ENCODE measurements around the gene FILIP1L. TPM values are rescaled to one million over a fixed set of nuclear protein-coding genes. Genes with fewer than 3 reads are reported as not detected.

Gene FILIP1L
- total RNA-seq, 1 experiment from 2014 or later, result 4.3 TPM

- H3K4me1 ChIP-seq (ENCODE audit: insufficient read depth, low read length, poor library complexity, severe bottlenecking), result peaks cover 27% of the 10 kb centered on the region
- no peak for DNase-seq (ENCODE audit: low spot score)
- no peak overlapping the region for H3K27ac ChIP-seq (ENCODE audit: low read depth, low read length, poor library complexity, severe bottlenecking)
- no peaks in the 10 kb centered on the region for H3K27me3 ChIP-seq (replicated peaks; ENCODE audit: insufficient read depth, low read depth, low read length, poor library complexity)
- intact Hi-C loops (cut with micrococcal nuclease; ENCODE audit: unreplicated experiment), result no loop called here
- BruUV-seq (replicated peaks), result no TSS peak
- ChIA-PET POLR2A (ENCODE audit: low non-redundant PET) (no interaction called here), CTCF (no interaction called here)
- no peaks in the 10 kb centered on the region for H3K36me3 ChIP-seq (ENCODE audit: insufficient read depth, low read length, poor library complexity, severe bottlenecking)
- TF ChIP-seq CTCF (conservative IDR thresholded peaks at IDR 0.05; ENCODE audit: low read depth, low read length), result no peak
- TF ChIP-seq EZH2 (IDR thresholded peaks at IDR 0.05; ENCODE audit: borderline replicate concordance, low read depth, low read length, poor library complexity, severe bottlenecking), result no peak
- H3K9me3 ChIP-seq (ENCODE audit: low read depth, low read length, poor library complexity, severe bottlenecking), result no peaks in the 10 kb centered on the region
- H3K4me3 ChIP-seq (ENCODE audit: low read depth, low read length, poor library complexity, severe bottlenecking), result no peak overlapping the region
These were observed 25.4 kb downstream of the FILIP1L start for GRCh38 chr3:100088735-100089368.

DNA sequence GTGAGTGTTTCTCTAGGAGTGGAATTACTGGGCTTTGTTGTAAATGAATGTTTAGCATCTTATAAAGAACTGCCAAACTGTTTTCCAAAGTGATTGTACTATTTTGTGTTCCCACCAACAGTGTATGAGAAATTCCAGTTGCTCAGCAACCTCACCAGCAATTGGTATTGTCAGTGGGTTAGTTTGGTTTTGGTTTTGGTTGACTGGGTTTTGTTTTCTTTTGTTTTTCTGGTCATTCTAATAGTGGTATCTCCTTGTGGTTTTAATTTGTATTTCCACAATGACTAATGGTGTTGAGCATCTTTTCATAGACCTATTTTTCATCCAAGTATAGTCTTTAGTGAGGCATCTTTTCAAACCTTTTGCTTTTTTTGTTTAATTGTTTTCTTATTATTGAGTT lies 27.1 kb downstream of the FILIP1L start:
- TF ChIP-seq EZH2 (IDR thresholded peaks at IDR 0.05; ENCODE audit: borderline replicate concordance, low read depth, low read length, poor library complexity, severe bottlenecking) (no peak), CTCF (conservative IDR thresholded peaks at IDR 0.05; ENCODE audit: low read depth, low read length) (no peak)
- no peak for DNase-seq (ENCODE audit: low spot score)
- Histone ChIP-seq H3K36me3 (ENCODE audit: insufficient read depth, low read length, poor library complexity, severe bottlenecking) (no peaks in the 10 kb centered on the region), H3K27me3 (replicated peaks; ENCODE audit: insufficient read depth, low read depth, low read length, poor library complexity) (no peaks in the 10 kb centered on the region), H3K9me3 (ENCODE audit: low read depth, low read length, poor library complexity, severe bottlenecking) (no peaks in the 10 kb centered on the region), H3K4me3 (ENCODE audit: low read depth, low read length, poor library complexity, severe bottlenecking) (no peak overlapping the region), H3K4me1 (ENCODE audit: insufficient read depth, low read length, poor library complexity, severe bottlenecking) (peaks cover 24% of the 10 kb centered on the region), H3K27ac (ENCODE audit: low read depth, low read length, poor library complexity, severe bottlenecking) (no peak overlapping the region)
- BruUV-seq (replicated peaks), result no TSS peak
- ChIA-PET POLR2A (ENCODE audit: low non-redundant PET) (no interaction called here), CTCF (no interaction called here)
- intact Hi-C loops (cut with micrococcal nuclease; ENCODE audit: unreplicated experiment), result no loop called here

GRCh38 chr3:100086401-100086800 lies 27.9 kb downstream of the FILIP1L start:
- POLR2A ChIA-PET (ENCODE audit: low non-redundant PET), result no interaction called here

More at GRCh38 chr3:100086401-100086800, 27.9 kb downstream of the FILIP1L start:
- DNase-seq (ENCODE audit: low spot score), result no peak
- CTCF ChIA-PET, result no interaction called here
- Histone ChIP-seq H3K27me3 (replicated peaks; ENCODE audit: insufficient read depth, low read depth, low read length, poor library complexity) (no peaks in the 10 kb centered on the region), H3K4me1 (ENCODE audit: insufficient read depth, low read length, poor library complexity, severe bottlenecking) (peaks cover 24% of the 10 kb centered on the region), H3K4me3 (ENCODE audit: low read depth, low read length, poor library complexity, severe bottlenecking) (no peak overlapping the region), H3K36me3 (ENCODE audit: insufficient read depth, low read length, poor library complexity, severe bottlenecking) (no peaks in the 10 kb centered on the region), H3K9me3 (ENCODE audit: low read depth, low read length, poor library complexity, severe bottlenecking) (no peaks in the 10 kb centered on the region), H3K27ac (ENCODE audit: low read depth, low read length, poor library complexity, severe bottlenecking) (no peak overlapping the region)
- intact Hi-C loops (cut with micrococcal nuclease; ENCODE audit: unreplicated experiment), result no loop called here
- TF ChIP-seq EZH2 (IDR thresholded peaks at IDR 0.05; ENCODE audit: borderline replicate concordance, low read depth, low read length, poor library complexity, severe bottlenecking), result no peak
- TF ChIP-seq CTCF (conservative IDR thresholded peaks at IDR 0.05; ENCODE audit: low read depth, low read length), result no peak
- BruUV-seq (replicated peaks), result no TSS peak
